PC-9 (cell line): ENCODE results near the gene FOXR2. TPM values are rescaled to one million over a fixed set of nuclear protein-coding genes. Genes with fewer than 3 reads are reported as not detected.

Experiments
- BruUV-seq: library from RNA; stranded (reverse); fragments of 400-500 nt; replicated peaks from 2 replicates; lab custom pipeline; 2021; lab: Mats Ljungman, UMichigan
- CTCF ChIA-PET: fragments of 300-600 bp; sonication (Branson Sonifier 250); formaldehyde crosslinking; loops from one replicate; lab custom pipeline; 2022; ENCODE audit warnings: antibody characterized with exemption; lab: Charles Lee
- POLR2A ChIA-PET: fragments of 300-600 bp; sonication (Branson Sonifier 250); formaldehyde crosslinking; loops from one replicate; lab custom pipeline; 2022; ENCODE audit warnings: antibody characterized with exemption; ENCODE audit not compliant: unreplicated experiment; lab: Charles Lee
- DNase-seq, 2 experiments: peaks; one replicate each; pipeline versions ENCODE4 v3.0.0 to v3.0.0-alpha.2; 2015 to 2022; ENCODE audit warnings: mixed read lengths in 1 of 2
- H2AFZ ChIP-seq: fragments of 200-600 bp; sonication (generic); 2 replicates; pipeline ENCODE4 v1.8.1; 2017; ENCODE audit warnings: antibody characterized with exemption
- H3F3A ChIP-seq: fragments of 200-600 bp; sonication (generic); 2 replicates; pipeline ENCODE4 v1.8.1; 2017; ENCODE audit warnings: antibody characterized with exemption, mild to moderate bottlenecking, low read depth; ENCODE audit not compliant: insufficient read depth
- H3K27ac ChIP-seq: fragments of 200-600 bp; sonication (generic); 2 replicates; pipeline ENCODE4 v1.6.1; 2016; ENCODE audit warnings: mixed run types
- H3K27me3 ChIP-seq: fragments of 200-600 bp; sonication (generic); 2 replicates; pipeline ENCODE4 v1.6.1; 2016; ENCODE audit warnings: low read depth, mixed run types; ENCODE audit not compliant: insufficient read depth
- H3K36me3 ChIP-seq: fragments of 200-600 bp; sonication (generic); 2 replicates; pipeline ENCODE4 v1.6.1; 2016; ENCODE audit warnings: low read depth, mixed run types
- H3K4me1 ChIP-seq: fragments of 200-600 bp; sonication (generic); replicated peaks from 2 replicates; pipeline ENCODE4 v1.6.1; 2016; ENCODE audit warnings: mixed run types; ENCODE audit not compliant: insufficient read depth
- H3K4me2 ChIP-seq: fragments of 200-600 bp; sonication (generic); 2 replicates; pipeline ENCODE4 v1.6.1; 2017; ENCODE audit warnings: mixed run types
- H3K4me3 ChIP-seq: fragments of 200-600 bp; sonication (generic); 2 replicates; pipeline ENCODE4 v1.6.1; 2016; ENCODE audit warnings: mixed run types
- H3K79me2 ChIP-seq: fragments of 200-600 bp; sonication (generic); 2 replicates; pipeline ENCODE4 v1.6.1; 2017; ENCODE audit warnings: low read depth, mixed run types
- H3K9me2 ChIP-seq: fragments of 200-600 bp; sonication (generic); 2 replicates; pipeline ENCODE4 v1.8.1; 2017; ENCODE audit warnings: mild to moderate bottlenecking; ENCODE audit not compliant: insufficient read depth
- H3K9me3 ChIP-seq: fragments of 200-600 bp; sonication (generic); 2 replicates; pipeline ENCODE4 v1.8.1; 2016; ENCODE audit warnings: low read depth; ENCODE audit not compliant: insufficient read depth
- H4K20me1 ChIP-seq: fragments of 200-600 bp; sonication (generic); 2 replicates; pipeline ENCODE4 v1.8.1; 2017; ENCODE audit not compliant: insufficient read depth
- CTCF ChIP-seq: fragments of 200-600 bp; sonication (generic); conservative IDR thresholded peaks from 2 replicates; pipeline ENCODE4 v1.6.1; 2017; ENCODE audit warnings: mixed run types, antibody characterized with exemption, mild to moderate bottlenecking, moderate library complexity
- EZH2 ChIP-seq: fragments of 200-600 bp; sonication (generic); IDR thresholded peaks from 2 replicates; pipeline ENCODE4 v1.8.0; 2017; ENCODE audit warnings: antibody characterized with exemption, low read depth
- intact Hi-C: fragments of 100-400 bp; cut with micrococcal nuclease; formaldehyde crosslinking; loops from one replicate; pipeline ENCODE4 v1.10.0; 2022; ENCODE audit not compliant: unreplicated experiment
- total RNA-seq: library from RNA; stranded (reverse); gene quantifications from 2 replicates; pipeline ENCODE4 v1.2.3, GENCODE V29; 2021

Gene FOXR2
- total RNA-seq, 1 experiment from 2014 or later = not detected

- CTCF ChIA-PET = no interaction called here
These were observed 15.7 kb downstream of the FOXR2 start for GRCh38 chrX:55638933-55639332.

DNA sequence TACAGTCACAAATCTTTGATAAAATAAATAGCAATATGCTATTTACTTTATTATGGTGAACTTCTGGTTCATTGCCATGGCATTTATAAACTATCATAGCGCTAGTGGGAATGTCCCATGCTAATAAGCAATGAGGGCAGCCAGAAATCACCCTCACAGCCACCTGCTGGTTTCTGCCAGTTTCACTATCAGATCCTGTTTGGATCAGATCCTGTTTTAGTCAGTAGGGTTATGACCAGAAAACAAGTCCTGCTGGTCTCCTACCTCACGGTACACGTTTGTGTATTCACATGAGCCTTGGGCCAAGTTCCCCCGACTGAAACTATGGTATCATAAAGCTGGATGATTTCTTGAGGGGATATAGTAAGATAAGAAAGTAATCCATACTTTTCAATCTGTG, 17.7 kb downstream of the FOXR2 start:
- no peak for DNase-seq
- no TSS peak for BruUV-seq
- Histone ChIP-seq H3K4me1 (no peaks in the 10 kb centered on the region), H3K27me3 (no peaks in the 10 kb centered on the region), H3K79me2 (no peaks in the 10 kb centered on the region), H3K9me3 (no peaks in the 10 kb centered on the region), H3K4me2 (no peak overlapping the region), H3F3A (no peaks in the 10 kb centered on the region), H3K36me3 (no peaks in the 10 kb centered on the region), H4K20me1 (no peaks in the 10 kb centered on the region), H3K9me2 (no peaks in the 10 kb centered on the region), H3K4me3 (no peak overlapping the region), H2AFZ (no peak overlapping the region), H3K27ac (no peak overlapping the region)
- TF ChIP-seq EZH2 (no peak), CTCF (no peak)
- intact Hi-C loops = no loop called here
- ChIA-PET POLR2A (no interaction called here), CTCF (no interaction called here)

More at GRCh38 chrX:55638933-55639332, 15.7 kb downstream of the FOXR2 start:
- BruUV-seq = no TSS peak
- Histone ChIP-seq H3K9me3 (no peaks in the 10 kb centered on the region), H2AFZ (no peak overlapping the region), H3K4me2 (no peak overlapping the region), H3K4me3 (no peak overlapping the region), H3K27me3 (no peaks in the 10 kb centered on the region), H3F3A (no peaks in the 10 kb centered on the region), H3K4me1 (no peaks in the 10 kb centered on the region), H3K79me2 (no peaks in the 10 kb centered on the region), H3K27ac (no peak overlapping the region), H3K9me2 (no peaks in the 10 kb centered on the region), H3K36me3 (no peaks in the 10 kb centered on the region), H4K20me1 (no peaks in the 10 kb centered on the region)
- DNase-seq = no peak
- intact Hi-C loops = no loop called here
- TF ChIP-seq EZH2 (no peak), CTCF (no peak)
- POLR2A ChIA-PET = no interaction called here

DNA sequence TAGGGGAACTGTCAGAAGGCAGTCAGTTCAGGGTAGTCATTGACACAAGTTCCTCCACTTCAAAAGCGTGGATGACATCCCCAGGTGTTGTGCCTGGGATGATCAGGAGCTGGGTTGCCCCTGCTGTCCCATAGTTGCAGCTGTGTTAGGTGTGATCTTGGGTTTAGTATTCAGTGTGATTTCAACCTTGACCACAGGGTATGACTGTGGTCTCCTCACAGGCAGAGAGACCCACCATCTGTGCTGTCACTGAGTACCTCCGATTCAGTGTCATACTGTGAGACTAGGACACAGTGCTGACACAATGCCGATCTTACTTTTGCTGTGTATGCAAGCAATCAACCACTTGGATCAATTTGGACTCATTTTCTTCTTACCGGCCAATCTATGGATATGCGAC, 25.2 kb downstream of the FOXR2 start:
- Histone ChIP-seq H3K9me2 (no peaks in the 10 kb centered on the region), H2AFZ (no peak overlapping the region), H3K27ac (no peak overlapping the region), H3K36me3 (no peaks in the 10 kb centered on the region), H3K4me3 (no peak overlapping the region), H3K4me2 (no peak overlapping the region), H3K27me3 (no peaks in the 10 kb centered on the region), H3K79me2 (no peaks in the 10 kb centered on the region), H3K9me3 (no peaks in the 10 kb centered on the region), H4K20me1 (no peaks in the 10 kb centered on the region), H3K4me1 (no peaks in the 10 kb centered on the region), H3F3A (no peaks in the 10 kb centered on the region)
- CTCF ChIA-PET = no interaction called here
- no TSS peak for BruUV-seq
- TF ChIP-seq CTCF (no peak), EZH2 (no peak)
- POLR2A ChIA-PET = no interaction called here
- intact Hi-C loops = no loop called here
- no peak for DNase-seq
